Activated CD4-positive, alpha-beta T cell treated with anti-CD3 and anti-CD28 coated beads, Interleukin-2, amount 50 U/mL, for 24 hours (primary cell): ENCODE measurements around the gene MBTD1.

Experiments used
- DNase-seq, 2 donors: peaks; one replicate each; pipeline ENCODE4 v3.0.0-alpha.2; 2020; ENCODE audit warnings: low read depth in 1 of 2, low spot score in 1 of 2

Gene MBTD1

GRCh38 chr17:51150932-51151331 is 108.9 kb downstream of the MBTD1 start:
- DNase-seq = no peak

GRCh38 chr17:51149163-51149562 is 110.7 kb downstream of the MBTD1 start:
- DNase-seq = no peak

GRCh38 chr17:51147650-51148049 is 112.2 kb downstream of the MBTD1 start:
- no peak for DNase-seq

- no peak for DNase-seq
Measured at GRCh38 chr17:51144266-51145022, 115.4 kb downstream of the MBTD1 start.

- no peak for DNase-seq
Measured at GRCh38 chr17:51142597-51142996, 117.3 kb downstream of the MBTD1 start.

GRCh38 chr17:51135956-51136355 is 123.9 kb downstream of the MBTD1 start:
- DNase-seq = no peak

GRCh38 chr17:51133365-51133764 is 126.5 kb downstream of the MBTD1 start:
- no peak for DNase-seq

- DNase-seq = no peak
Measured at GRCh38 chr17:51132964-51133319, 126.9 kb downstream of the MBTD1 start.

GRCh38 chr17:51128076-51128475 is 131.8 kb downstream of the MBTD1 start:
- no peak for DNase-seq
